GM18868 (cell line): ENCODE data around the gene RNF31.

ENCODE experiments used
- ATAC-seq: cut with Tn5 transposase; IDR thresholded peaks from one replicate; pipeline ENCODE4 v1.9.1; 2021; ENCODE audit warnings: mild to moderate bottlenecking, moderate library complexity; ENCODE audit not compliant: unreplicated experiment

The RNF31 gene

DNA sequence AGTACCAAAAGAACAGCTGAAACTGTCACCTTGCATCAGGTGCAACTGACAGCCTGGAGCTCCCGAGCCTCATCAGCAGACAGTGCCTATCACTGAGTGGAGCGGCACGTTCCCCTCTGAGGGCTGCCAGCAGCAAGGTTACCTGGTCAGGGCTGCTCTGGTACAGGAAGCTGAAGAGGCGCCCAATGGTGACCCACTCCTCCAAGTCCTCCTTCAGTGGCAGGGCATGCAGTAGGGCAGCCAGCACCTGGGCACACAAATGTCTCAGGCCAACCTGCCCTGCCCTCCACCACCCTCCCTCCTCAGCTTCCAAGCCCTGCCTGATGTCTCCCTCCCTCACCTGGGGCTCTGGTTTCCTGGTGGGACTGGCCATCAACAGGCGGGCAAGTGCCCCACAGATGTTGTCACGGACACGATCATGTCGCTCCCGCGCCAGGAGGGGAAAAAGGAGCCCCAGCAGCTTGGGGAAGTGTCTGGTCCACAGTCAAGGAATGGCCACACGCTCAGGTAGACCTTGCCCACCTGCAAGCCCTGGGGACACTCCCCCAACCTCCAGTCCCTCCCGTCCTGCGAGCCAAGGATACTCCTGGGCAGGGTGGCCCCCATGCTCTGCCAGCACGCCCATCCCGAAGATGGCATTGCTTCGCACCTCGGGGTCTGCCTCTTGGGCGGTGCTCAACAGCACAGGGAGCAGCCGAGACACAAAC is 34.2 kb downstream of the RNF31 start:
- no peak for ATAC-seq

DNA sequence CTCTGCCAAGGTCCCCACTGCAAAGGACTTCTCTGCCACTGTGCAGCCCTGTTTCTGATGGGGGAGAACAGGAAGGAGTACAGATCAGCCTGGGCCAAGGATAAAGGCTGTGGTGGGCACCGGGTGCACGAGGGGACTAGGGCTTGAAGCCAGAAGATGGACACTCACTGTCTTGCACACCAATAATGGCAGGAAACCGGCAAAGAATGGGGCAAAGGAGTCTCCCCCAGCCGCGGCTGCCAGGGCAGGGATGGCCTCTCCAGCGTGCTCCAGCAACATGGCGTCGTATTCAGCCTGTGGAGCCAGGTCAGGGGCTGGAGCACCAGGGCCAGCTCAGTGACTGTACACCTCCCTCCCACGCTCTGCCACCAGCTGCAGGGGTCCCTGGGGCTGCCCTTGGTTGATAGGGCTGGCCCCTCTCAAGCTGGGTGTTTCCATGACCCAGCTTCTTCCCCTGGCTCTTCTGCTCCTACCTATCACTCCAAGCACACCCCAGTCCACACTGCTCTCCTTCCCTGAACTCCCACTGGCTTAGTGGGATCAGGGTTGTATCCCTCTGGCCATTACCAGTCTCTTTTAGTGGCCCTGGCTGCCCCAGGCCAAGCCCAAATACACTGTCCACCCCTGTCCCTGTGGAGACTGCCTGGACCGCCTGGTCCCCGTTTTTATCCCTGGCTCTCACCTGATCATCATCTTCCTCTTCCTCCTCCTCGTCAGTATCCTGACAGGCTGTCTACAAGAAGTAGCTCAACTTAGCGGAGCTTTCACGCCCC is 35.0 kb downstream of the RNF31 start:
- ATAC-seq: no peak

DNA sequence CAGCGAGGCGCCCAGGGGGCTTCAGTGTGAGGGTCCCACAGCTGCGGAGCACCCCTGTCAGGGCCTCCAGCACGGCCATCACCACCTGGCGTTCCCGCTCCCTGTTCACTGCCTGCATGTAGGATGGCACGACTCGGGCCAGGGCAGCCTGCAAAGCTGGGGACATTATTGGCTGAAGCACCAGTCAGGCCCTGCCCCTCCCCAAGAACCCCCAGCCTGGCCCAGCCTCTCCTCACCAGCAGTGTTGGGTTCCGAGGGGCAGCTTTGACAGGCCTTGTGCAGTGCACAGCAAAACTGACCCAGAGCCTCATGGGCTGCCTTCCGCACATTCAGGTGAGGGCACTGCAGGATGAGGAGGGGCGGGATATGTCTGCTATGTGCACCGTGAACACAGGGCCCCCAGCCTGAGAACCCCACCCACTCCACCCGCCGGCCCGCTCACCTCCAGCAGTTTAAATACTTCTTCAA is 35.8 kb downstream of the RNF31 start:
- no peak for ATAC-seq

DNA sequence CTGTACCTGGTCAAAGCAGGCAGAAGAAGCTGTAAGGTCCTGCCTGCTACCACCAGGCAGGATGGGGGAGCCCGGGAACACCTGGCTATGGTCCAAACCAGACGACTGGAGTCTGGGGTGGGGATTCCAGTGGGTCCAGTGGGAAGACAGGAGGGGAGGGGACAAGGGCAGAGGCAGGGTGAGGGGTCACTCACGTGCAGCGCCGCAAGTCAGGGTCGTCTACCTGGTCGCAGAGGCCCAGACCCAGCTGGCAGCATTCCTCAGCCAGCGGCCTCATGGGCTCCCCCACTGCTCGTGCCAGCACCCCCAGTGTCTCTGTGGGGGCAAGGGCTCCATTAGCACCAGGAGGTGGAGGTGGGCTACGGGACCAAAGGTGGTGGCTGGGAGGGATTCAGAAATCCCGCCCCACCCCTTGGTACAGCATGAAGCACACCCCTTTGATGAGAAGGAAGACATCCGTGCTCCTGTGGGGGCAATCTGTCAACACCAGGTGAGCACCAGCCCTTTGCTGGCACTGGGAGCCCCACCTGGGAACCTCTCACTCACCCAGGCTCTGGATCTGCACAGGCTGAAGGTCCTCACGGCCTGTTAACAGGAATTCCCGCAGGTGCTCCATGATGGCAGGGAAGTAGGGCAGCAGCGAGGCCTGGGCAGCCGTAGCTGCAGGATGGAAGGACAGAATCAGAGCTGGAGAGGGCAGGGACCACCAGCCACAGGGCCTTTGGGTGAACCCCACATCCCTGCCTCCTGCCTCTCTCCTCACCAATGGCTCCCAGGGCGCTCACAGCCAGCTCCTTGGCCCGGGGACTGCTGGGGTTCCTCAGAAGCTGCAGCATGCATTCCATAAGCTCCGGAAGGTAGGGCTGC is 37.0 kb downstream of the RNF31 start:
- ATAC-seq: no peak

DNA sequence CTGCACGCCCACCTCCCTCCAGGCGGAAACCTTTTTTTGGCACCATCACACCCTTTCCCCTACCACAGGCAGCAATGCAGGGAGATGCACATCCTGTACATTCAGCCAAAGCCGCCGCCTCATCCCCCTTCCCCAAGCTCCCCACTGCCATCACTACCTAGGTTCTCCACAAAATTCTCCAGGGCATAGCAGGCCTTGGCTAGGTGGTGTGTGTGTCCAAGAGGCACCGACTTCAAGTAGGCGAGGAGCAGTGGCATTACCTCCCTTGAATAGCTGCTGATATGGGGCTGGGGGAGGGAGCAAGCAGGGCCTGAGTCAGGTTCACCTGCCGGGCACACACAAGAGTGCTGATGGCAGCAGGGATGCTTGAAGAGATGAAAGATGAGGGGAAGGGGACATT is 37.7 kb downstream of the RNF31 start:
- no peak for ATAC-seq

DNA sequence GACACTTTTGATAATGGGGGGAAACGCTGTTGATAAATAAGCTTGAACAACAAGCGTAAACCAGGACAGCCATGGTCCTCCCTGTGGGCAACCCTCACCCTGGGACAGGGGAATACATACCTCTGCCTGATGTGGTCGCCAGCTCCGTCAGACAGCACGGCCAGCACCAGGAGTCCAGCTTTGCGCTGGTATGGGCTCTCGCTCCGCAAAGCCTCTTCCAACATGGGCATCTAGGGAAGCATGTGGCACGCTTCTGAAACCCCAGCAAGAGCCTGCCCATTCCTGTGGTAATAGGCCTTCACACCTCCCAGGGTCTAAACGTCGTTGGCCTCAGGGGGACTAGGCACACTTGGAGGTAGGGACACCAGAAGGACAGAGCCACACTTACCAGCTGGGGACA is 38.4 kb downstream of the RNF31 start:
- ATAC-seq: no peak

DNA sequence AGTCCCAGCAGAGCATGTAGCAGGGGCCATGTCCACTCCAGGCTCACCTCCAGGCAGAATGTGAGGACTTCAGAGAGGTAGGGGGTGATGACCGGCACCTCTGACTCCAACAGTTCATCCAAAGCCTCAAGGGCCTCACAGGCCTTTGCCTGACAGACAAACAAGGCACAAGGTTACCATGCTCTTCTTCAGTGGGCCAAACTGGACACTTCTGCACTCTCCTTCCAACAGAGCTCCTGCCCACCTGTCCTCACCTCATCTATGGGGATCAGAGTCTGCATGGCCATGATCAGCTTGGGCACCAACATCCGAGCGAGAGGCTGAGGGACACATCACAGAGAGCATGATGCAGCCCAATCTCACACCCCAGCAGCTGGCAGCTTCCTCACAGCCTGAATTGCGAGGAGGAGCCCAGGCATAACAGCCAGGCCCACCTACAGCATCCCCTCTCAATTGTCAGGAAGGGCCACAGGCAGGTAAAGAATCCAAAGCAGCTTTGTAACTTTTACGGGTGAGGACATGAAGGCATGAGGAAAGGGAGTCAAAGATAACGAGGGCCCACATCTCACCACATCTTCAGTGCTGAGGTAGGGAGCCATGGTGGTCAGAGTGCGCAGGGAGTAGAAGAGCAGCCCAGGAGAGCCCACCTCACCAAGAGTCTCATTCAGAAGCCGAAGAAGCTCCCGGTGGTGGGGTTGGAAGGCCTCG is 39.7 kb downstream of the RNF31 start:
- ATAC-seq: no peak

DNA sequence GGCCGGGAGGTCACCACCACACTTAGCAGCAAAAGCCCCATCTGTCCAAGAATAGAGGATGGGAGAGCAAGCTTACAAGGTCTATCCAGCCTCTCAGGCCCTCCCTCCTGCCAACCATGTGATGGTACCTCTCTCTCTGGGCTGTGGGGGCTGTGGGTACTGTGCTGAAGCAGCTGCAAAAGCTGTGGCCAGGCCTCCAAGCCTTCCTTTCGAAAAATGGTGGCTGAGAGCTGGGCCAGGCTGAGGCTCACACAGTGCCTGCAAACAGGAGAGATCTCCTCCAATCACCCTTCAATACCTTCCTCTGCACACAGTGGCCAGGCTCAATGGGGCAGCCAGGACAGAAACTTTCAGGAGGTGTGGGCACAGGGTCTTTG is 40.2 kb downstream of the RNF31 start:
- no peak for ATAC-seq

DNA sequence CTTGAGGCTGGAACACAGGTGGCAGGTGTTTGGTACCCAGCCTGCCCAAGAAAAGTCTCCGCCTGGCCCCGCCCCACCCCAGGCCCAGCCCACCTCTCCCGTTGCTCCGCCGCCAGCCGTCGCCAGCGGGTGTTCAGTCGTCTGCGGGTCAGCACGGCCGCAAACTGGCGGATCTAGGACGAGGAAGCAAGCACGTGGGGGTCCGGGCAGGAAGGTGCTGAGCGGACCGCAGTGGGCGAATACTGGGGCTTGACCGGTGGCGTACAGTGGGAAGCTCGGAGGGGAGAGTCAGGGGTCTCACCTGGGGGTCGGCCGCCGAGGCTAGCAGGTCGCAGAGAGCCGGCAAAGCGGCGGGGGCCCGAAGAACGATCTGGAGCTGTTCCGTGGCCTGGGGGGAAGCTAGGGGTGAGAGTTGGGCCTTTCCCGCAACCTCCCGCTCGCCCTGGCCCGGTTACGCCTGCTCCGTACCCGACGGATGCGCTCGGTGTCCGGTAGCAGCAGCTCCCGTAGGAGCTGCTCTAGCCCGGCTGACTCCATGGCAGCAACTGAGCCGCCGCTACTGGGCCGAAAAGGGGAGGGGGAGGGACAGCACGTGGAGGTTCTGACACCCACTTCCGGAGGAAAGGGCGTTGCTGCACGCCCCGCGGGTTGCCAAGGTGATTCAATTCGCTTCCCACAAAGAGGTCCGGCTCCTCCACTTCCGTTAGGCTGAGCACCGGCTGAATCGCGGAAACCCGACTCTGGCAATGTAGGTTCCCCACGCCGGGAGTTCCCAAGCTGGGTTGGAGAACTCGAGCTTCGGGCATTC is 41.2 kb downstream of the RNF31 start, which contains the start of gene IPO4:
Gene IPO4, minus strand, starts transcription at position 566 of the 808 bp plus-strand sequence. Its CDS starts 29 bp downstream, at position 537.
- peak; percentile 97 for ATAC-seq

DNA sequence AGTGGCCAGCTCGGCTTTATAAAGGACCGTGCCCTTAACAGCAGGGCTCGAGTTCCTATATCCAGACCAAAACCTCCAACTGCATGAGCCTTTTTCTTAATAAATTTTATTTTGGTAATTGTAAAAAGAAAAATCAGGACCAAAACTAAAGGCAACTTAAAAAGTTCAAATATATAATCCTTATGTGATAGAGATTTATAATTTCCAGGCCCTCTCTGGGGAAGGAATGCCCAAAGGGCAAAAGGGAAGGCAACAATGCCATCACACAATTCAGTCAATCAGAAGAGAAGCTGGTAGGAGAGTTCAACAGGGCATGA is 41.7 kb downstream of the RNF31 start:
- no peak for ATAC-seq

DNA sequence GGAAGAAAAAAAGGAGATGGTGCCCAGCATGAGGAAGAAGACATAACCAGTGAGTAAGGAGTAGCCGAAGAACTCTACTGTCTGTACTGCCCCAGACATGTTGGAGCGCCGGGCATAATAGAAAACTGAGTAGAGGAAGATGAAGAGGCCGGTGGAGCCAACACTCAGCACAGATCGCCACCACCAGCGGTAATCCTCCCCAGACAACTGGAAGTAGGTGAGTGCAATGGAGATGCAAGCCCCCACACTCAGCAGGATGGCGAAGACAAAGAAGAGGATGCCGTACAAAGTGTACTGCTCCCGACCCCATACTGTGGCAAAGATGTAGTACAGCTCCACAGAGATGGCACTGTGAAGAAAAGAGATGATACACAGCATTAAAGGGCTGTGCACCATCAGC is 42.2 kb downstream of the RNF31 start:
- ATAC-seq: no peak

DNA sequence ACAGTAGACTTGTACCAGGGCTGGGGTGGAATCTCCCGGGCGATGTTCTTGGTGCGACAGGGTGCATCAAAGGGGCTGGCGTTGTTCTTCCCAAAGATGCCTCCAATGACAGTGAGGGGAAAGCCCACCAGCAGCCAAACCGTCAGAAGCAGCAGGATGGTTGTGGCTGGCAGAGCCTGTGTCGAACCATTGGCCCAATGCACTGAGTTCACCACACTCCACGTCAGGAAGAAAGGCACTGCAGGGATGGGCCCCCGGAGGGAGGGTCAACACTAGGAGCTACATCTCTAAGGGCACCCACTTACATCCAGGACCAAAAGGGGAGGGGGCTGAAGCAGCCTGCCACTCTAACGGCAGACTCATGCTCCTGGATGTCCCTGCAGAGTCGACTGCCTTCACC is 43.1 kb downstream of the RNF31 start:
- ATAC-seq: no peak

DNA sequence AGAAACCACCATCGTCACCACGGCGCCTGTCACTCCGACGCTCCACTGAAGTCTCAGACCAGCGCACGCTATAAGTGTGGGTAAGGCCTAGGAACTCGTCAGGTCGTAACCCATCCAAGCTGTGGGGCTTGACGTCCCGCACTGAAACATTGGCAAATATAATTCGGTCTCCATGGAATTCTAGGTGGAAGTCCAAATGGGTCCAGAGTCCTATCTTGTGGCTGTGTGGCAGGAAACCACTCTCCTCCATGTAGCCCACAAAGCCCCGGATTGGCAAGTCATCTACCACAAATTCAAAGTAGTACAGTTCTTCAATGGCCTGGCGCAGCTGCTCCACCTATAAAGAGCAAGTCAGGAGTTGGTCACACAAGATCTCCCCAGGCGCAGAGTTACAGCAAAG is 45.6 kb downstream of the RNF31 start:
- no peak for ATAC-seq

DNA sequence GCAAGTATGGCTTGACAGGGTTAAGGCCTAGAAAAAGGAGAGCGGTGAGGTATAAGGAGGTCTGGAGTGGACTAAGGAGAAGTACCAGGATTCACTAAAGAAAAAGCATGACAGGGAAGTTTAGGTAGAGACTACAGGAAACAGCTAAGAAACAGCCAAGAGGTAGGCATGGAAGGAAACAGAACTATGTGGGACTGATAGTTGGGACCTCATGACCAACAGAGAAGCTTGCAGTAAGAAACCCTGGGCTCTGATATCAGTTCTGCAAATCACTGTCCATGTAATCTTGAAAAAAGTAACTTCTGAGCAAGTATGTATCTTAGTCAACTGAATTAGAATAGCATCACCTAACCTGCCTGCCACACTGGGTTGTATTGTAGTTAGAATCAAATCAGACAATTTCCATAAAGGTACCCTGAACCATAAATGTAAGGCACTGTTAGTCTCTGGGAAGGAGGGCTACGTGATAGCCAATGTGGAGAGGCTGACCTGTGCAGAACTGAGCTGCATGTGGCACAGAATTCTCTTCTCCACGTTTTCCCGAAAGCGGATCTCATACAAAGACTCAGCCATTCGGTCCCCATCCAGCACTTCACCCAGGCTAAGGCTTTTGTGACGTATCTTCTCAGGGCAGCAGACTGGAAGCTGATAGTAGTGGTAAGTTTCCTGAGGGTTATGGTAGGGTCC is 47.0 kb downstream of the RNF31 start:
- no peak for ATAC-seq

DNA sequence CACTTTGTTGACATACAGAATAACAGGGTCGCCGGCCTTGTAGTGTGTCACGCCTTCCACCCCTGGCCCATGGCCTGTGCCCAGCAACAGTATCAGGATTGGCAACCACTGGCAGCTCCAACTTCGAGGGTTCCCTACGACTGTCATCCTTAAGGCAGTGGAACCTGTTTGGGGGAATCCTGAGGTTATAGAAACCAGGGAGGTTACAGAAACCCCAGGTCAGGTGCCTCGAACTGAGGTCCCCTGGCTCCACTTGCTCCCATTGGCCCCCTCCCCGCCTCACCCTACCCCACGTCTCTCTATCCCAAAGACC is 47.5 kb downstream of the RNF31 start:
- no peak for ATAC-seq

DNA sequence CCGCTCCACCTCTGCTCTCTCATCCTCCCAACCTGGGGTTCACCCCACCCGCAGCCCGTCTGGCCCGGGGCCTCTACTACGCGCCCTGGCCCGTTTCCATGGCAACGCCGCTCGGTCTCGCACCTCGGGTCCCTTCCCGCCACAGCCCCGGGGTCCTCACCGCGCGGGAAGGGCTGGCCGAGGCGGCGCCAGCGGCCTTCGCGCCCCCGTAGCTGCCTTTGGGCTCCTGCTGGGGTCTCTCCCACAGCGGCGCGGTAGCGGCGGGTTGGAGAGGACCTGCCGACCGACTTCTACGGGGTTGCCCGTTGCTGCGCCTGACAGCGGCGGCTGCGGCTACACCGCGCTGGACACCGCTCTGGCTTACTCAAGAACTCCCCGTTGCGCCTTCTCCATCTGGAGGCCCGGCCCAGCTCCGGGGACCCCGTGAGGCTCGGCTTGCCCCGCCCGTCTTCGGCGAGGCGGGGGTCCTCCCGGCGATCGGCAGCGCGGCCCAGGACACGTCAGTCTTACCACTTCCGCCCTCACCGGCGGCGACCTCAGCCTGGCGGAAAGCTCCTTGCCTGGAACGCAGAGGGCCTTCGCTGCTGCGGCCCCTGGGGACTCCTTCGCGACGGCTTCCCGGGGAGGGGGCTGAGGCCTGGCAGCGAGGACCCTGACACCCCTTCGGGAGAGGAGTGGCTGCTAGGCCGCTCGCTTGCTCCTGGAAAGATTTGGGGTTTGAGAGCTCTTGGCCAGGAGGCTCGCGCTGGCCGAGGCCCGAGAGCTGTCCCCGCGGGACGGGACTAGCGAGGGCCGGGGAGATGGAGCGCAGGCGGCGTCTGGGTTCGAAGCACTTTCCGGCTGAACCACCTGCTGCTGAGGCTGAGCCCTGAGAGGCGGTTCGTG is 48.1 kb downstream of the RNF31 start, which contains the start of gene TM9SF1:
Gene TM9SF1, minus strand, starts transcription at position 256 of the 885 bp plus-strand sequence. CDS start 422 bp downstream, outside the sequence.
- peak; percentile 87 for ATAC-seq

DNA sequence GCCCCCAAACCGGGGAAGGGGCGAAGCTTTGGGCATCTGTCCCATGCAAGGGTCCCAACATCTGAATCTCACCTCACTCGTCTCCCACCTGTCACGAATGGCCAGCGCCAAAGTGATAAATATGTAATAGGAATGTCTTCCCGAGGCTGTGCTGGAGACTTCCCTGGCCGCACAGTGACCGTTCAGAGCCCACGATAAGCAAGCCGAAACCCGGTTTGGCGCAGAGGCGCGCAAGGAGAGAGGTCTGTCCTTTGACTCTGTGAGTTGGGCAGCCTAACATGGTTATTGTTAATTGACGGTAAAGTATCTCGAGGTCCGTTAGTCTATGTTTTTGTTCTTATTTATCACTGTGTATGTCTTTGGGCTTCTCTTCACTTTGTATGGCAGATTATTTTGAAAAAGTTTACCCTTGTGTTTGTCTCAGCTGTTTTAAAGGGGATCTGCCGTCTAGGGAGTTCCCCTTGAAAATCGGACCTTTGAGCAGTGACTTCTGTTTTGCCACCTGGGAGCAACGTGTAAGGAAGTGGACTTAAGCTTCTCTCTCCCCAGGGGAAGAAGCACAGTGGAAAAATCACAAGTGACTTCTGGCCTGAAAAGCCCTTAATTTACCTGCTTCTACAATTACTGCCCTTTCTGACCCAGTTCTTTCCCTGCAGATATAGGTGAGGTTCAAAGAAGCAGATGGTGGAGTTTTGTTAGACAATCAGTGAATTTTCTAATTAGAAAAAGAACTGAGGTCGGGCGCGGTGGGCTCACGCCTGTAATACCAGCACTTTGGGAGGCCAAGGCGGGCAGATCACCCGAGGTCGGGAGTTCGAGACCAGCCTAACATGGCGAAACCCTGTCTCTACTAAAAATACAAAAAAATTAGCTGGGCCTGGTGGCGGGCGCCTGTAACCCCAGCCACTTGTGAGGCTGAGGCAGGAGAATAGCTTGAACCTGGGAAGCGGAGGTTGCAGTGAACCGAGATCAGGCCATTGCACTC is 49.1 kb downstream of the RNF31 start:
- peak; percentile 10 for ATAC-seq
